Loucy (cell line): ENCODE measurements around the gene SOST.

Experiments used
- H2AFZ ChIP-seq: fragments of 200-600 bp; sonication (generic); 2 replicates; pipeline ENCODE4 v1.6.0; 2016; ENCODE audit warnings: antibody characterized with exemption, mild to moderate bottlenecking, low read length, moderate library complexity
- H3F3A ChIP-seq: fragments of 200-600 bp; 2 replicates; pipeline ENCODE4 v1.6.0; 2016; ENCODE audit warnings: antibody characterized with exemption, low read depth, mild to moderate bottlenecking
- H3K27me3 ChIP-seq: fragments of 200-600 bp; sonication (generic); 2 replicates; pipeline ENCODE4 v1.6.1; 2014; ENCODE audit warnings: low read length, mild to moderate bottlenecking; ENCODE audit not compliant: insufficient read depth, poor library complexity, severe bottlenecking
- H3K36me3 ChIP-seq: fragments of 200-600 bp; sonication (generic); 2 replicates; pipeline ENCODE4 v1.6.1; 2016; ENCODE audit warnings: low read length; ENCODE audit not compliant: insufficient read depth
- H3K4me1 ChIP-seq: fragments of 200-600 bp; sonication (generic); 2 replicates; pipeline ENCODE4 v1.5.1; 2014; ENCODE audit warnings: low read length, mild to moderate bottlenecking; ENCODE audit not compliant: insufficient read depth, poor library complexity, severe bottlenecking
- H3K4me2 ChIP-seq: fragments of 200-600 bp; sonication (generic); 2 replicates; pipeline ENCODE4 v1.6.0; 2014; ENCODE audit warnings: antibody characterized with exemption, low read length, low read depth, mild to moderate bottlenecking; ENCODE audit not compliant: poor library complexity, severe bottlenecking
- H3K4me3 ChIP-seq: fragments of 200-600 bp; sonication (generic); 2 replicates; pipeline ENCODE4 v1.5.1; 2014; ENCODE audit warnings: low read length, mild to moderate bottlenecking, mixed read lengths; ENCODE audit not compliant: poor library complexity, severe bottlenecking
- H3K79me2 ChIP-seq: fragments of 200-600 bp; sonication (generic); 2 replicates; pipeline ENCODE4 v1.6.1; 2014; ENCODE audit warnings: low read length; ENCODE audit not compliant: insufficient read depth
- H3K9ac ChIP-seq: fragments of 200-600 bp; sonication (generic); 2 replicates; pipeline ENCODE4 v1.6.0; 2014; ENCODE audit warnings: mild to moderate bottlenecking, low read depth, low read length, moderate library complexity; ENCODE audit not compliant: poor library complexity, severe bottlenecking
- H3K9me2 ChIP-seq: fragments of 200-600 bp; sonication (generic); replicated peaks from 2 replicates; pipeline ENCODE4 v1.6.1; 2016; ENCODE audit warnings: low read depth, low read length, mixed read lengths
- H3K9me3 ChIP-seq: fragments of 200-600 bp; sonication (generic); 2 replicates; pipeline ENCODE4 v1.6.1; 2014; ENCODE audit warnings: mild to moderate bottlenecking, antibody characterized with exemption, low read length, low read depth; ENCODE audit not compliant: insufficient read depth
- H4K20me1 ChIP-seq: fragments of 200-600 bp; sonication (generic); 2 replicates; pipeline ENCODE4 v1.6.0; 2014; ENCODE audit warnings: antibody characterized with exemption, low read length, mild to moderate bottlenecking; ENCODE audit not compliant: insufficient read depth, poor library complexity, severe bottlenecking
- EZH2phosphoT487 ChIP-seq: fragments of 200-600 bp; IDR thresholded peaks from 2 replicates; pipeline ENCODE4 v1.6.1; 2018; ENCODE audit warnings: antibody characterized with exemption, mild to moderate bottlenecking, moderate library complexity, borderline replicate concordance
- TF ChIP-seq, protein P1 (sequence below): fragments of 200-600 bp; sonication (generic); conservative IDR thresholded peaks from 2 replicates; pipeline ENCODE4 v1.5.1; 2014; ENCODE audit warnings: mild to moderate bottlenecking, antibody characterized with exemption, low read length

SOST gene

DNA sequence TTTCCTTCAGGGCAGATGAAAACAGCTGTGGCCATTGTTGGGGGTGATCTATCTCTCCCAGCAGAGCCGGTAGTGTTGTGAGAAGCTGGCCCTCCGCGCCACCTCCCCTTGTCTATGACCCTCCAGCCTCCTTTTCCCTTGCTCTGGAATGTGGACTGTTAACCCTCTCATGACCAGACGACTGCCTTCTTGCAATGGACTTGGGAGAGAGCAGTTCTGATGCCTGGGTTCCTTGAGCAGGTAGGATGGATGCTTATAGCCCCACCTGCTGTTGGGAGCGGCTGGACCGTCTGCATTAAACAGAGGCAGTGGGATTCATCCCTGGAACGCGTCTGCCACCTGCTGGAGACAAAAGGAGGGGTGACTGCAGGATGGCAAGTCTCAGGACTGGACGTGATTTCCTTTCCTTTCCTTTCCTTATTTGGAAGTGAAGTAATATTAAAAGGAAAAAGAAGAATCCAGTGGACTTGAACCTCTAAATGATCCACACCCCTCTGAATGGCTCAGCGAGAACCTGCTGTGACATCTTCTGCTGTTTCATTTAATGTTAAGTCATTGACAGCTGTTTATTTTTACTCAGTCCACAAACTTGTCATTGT lies 1.8 kb upstream of the SOST start:
- TF ChIP-seq, protein P1, sequence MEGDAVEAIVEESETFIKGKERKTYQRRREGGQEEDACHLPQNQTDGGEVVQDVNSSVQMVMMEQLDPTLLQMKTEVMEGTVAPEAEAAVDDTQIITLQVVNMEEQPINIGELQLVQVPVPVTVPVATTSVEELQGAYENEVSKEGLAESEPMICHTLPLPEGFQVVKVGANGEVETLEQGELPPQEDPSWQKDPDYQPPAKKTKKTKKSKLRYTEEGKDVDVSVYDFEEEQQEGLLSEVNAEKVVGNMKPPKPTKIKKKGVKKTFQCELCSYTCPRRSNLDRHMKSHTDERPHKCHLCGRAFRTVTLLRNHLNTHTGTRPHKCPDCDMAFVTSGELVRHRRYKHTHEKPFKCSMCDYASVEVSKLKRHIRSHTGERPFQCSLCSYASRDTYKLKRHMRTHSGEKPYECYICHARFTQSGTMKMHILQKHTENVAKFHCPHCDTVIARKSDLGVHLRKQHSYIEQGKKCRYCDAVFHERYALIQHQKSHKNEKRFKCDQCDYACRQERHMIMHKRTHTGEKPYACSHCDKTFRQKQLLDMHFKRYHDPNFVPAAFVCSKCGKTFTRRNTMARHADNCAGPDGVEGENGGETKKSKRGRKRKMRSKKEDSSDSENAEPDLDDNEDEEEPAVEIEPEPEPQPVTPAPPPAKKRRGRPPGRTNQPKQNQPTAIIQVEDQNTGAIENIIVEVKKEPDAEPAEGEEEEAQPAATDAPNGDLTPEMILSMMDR = peak; percentile 100
- no peak for TF ChIP-seq EZH2phosphoT487
- no peak overlapping the region for H2AFZ ChIP-seq
- H3K4me3 ChIP-seq = no peak overlapping the region
- no peaks in the 10 kb centered on the region for H3K36me3 ChIP-seq
- no peaks in the 10 kb centered on the region for H3K9me3 ChIP-seq
- no peaks in the 10 kb centered on the region for H3F3A ChIP-seq
- H3K9me2 ChIP-seq = no peaks in the 10 kb centered on the region
- no peaks in the 10 kb centered on the region for H3K27me3 ChIP-seq
- H3K79me2 ChIP-seq = no peaks in the 10 kb centered on the region
- H3K4me2 ChIP-seq = no peak overlapping the region
- H3K4me1 ChIP-seq = no peaks in the 10 kb centered on the region
- H3K9ac ChIP-seq = no peak overlapping the region
- H4K20me1 ChIP-seq = no peaks in the 10 kb centered on the region

DNA sequence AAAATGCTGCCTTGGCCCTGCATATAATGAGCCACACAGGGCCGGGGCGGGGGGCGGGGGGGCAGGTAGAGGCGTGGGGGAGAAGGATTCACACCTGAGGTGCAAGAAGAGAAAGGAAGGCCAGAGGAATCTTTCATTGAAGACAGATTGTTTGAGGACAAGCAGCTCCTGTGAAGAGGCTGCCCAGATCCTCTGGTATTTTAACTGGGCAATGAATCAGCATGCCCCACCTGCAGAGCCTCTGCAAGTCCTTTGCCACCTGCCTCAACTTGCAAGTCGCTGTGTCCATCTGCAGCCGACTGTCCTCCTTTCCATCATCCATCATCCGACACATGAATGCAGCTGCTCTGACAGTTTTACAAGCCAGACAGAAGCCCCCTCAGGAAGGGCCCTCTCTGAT lies 1.2 kb upstream of the SOST start:
- no peak overlapping the region for H3K4me2 ChIP-seq
- no peak for TF ChIP-seq EZH2phosphoT487
- TF ChIP-seq, protein P1 = no peak
- no peaks in the 10 kb centered on the region for H3K9me3 ChIP-seq
- H3K4me3 ChIP-seq = no peak overlapping the region
- no peaks in the 10 kb centered on the region for H3K27me3 ChIP-seq
- H4K20me1 ChIP-seq = no peaks in the 10 kb centered on the region
- H3K36me3 ChIP-seq = no peaks in the 10 kb centered on the region
- no peaks in the 10 kb centered on the region for H3K79me2 ChIP-seq
- H3K9me2 ChIP-seq = no peaks in the 10 kb centered on the region
- no peaks in the 10 kb centered on the region for H3F3A ChIP-seq
- no peaks in the 10 kb centered on the region for H3K4me1 ChIP-seq
- no peak overlapping the region for H2AFZ ChIP-seq
- H3K9ac ChIP-seq = no peak overlapping the region

DNA sequence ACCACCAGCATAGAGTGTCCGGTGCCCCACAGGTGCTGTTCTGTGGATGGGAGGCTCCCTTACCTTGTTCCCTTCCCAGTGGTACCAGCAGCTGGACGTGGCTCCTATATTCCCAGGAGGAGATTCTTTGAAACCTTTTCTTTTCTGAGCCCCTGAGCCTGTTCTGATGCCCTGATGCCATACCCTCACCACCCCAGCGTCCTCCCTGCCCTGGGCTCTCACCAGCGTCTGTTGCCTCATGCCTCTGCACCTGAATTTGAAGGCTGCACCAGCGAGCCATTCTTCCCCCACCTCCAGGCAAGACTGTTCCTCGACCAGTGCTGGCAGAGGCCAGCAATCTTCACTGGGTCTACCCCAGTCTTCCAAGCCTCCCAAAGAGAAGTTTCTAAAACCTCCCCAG lies 505 bp downstream of the SOST start:
- no peak for TF ChIP-seq EZH2phosphoT487
- TF ChIP-seq, protein P1 = no peak
- no peak overlapping the region for H3K9ac ChIP-seq
- no peaks in the 10 kb centered on the region for H3K27me3 ChIP-seq
- H3K4me3 ChIP-seq = no peak overlapping the region
- H2AFZ ChIP-seq = no peak overlapping the region
- no peaks in the 10 kb centered on the region for H3K4me1 ChIP-seq
- no peaks in the 10 kb centered on the region for H3K9me3 ChIP-seq
- no peaks in the 10 kb centered on the region for H3K9me2 ChIP-seq
- no peaks in the 10 kb centered on the region for H3K36me3 ChIP-seq
- H3K4me2 ChIP-seq = no peak overlapping the region
- no peaks in the 10 kb centered on the region for H4K20me1 ChIP-seq
- H3K79me2 ChIP-seq = no peaks in the 10 kb centered on the region
- no peaks in the 10 kb centered on the region for H3F3A ChIP-seq
